IPS-NIHi7 (cell line): ENCODE results near the gene GRIA2.

Experiments
- DNase-seq: peaks from one replicate; pipeline ENCODE4 v3.0.0; 2012; ENCODE audit warnings: mixed read lengths; ENCODE audit errors: extremely low spot score

The GRIA2 gene

GRCh38 chr4:157372154-157372553 lies 151.6 kb downstream of the GRIA2 start:
- no peak for DNase-seq

GRCh38 chr4:157372567-157372966 lies 152.0 kb downstream of the GRIA2 start:
- DNase-seq, result no peak

- DNase-seq, result no peak
These were observed 169.2 kb downstream of the GRIA2 start for GRCh38 chr4:157389741-157390140.

GRCh38 chr4:157405070-157405469 lies 184.5 kb downstream of the GRIA2 start:
- no peak for DNase-seq
